ENCODE data around the gene DDX27.

The DDX27 gene

DNA sequence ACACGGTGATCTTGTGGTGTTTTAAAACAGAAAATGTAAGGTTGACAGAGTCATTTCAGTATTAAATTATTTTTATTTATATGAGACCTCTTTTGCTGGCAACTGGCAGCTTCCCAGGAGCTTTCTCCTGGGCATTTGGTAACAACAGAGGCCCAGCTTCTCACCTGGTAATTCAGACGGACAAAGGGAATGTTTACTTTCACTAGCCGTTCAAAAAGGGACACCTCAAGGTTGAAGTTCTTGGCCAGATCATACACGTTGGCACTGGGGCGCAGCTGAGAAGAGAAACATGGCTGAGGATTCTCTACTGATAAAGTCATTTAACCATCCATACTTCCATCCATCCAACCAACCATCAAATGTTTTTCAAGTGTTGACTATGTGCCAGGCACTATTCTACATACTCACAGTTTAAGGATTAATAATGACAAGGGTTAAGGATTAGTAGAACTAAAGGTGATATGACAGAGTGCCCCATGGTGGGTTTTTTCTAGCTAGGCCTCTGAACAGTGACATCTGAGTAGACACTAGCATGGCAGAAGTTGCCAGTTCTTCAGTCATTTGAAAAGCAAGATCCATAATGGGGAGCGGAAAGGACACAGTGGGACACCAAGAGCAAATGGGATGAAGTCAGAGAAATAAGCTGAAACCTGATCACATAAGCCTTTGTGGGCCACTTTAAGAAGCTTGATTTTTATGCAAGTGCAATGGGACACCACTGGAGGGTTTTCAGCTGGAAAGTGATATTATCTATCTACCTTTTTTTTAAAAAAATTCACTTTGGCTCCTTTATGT, 33.5 kb downstream of the DDX27 start:
- DNase-seq: no peak

DNA sequence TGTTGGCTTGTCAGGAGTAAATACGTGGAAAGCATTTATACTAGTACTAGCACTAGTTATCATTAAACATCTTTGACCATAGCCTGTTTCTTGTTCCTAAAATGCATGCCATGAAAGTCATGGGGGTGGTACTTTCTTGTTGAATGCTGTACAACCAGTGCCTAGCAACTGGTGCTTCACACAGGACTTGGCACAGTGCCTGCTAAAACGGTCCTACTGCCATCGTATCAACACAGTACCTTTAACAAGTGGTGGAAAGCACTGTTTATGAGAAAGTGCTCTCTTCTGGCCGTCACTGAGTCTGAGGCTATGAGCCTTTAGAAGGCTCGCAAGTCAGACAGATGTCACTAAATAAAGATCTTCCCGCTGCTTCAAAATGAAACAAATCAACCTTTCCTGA, 37.0 kb downstream of the DDX27 start:
- DNase-seq: no peak

DNA sequence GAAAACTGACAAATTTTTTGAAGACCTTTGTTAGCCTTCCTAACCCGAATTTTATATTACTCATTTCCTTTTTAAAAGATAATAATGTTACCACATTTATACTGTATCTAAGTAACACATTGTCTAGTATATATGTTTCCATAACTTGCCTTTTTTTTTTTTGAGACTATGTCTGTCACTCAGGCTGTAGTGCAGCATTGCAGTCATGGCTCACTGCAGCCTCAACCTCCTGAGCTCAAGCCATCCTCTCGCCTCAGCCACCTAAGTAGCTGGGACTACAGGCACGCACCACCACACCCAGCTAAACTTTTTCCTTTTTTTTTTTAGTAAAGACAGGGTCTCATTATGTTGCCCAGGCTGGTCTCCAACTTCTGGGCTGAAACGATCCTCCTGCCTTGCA, 40.1 kb downstream of the DDX27 start:
- DNase-seq: no peak

DNA sequence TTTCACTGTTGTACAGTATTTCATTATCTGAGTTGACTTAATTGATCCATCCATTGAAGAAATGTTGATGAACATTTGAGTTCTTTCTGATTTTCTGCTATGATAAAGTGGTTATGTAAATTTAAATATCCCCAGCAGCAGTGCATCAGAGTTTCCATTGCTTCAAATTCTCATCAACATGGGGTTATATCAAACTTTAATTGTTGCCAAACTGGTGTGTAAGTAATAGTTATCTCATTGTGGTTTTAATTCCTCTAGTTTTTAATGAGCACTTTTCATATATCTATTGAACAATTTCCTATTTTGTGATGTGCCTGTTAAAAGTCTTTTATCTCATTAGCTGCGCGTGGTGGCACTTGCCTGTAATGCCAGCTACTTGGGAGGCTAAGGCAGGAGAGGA, 40.6 kb downstream of the DDX27 start:
- no peak for DNase-seq

DNA sequence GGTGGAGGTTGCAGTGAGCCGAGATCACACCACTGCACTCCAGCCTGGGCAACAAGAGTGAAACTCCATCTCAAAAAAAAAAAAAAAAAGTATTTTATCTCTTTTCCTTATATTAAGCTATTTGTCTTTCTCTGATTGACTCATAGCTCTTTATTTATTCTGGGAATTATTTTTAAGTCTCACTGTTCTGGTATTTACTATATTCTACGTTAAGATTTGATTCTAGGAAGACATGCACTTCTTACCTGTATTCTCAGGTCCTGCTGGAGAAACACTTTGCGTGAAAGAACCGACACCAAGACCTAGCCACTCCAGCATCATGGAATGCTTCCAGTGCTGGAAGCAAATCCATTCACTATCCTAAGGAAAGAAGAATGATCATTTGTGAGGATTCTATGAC, 41.0 kb downstream of the DDX27 start:
- no peak for DNase-seq

DNA sequence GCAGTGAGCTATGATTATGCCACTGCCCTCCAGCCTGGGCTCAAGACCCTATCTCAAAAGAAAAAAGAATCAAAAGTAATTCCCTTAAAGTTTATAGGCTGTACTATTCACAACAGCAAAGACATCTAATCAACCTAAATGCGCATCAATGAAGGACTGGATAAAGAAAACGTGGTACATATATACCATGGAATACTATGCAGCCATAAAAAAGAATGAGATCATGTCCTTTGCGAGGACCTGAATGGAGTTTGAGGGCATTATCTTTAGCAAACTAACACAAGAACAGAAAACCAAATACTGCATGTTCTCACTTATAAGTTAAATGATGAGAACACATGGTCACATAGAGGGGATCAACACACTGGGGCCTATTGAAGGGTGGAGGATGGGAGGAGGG, 42.0 kb downstream of the DDX27 start:
- DNase-seq: no peak

DNA sequence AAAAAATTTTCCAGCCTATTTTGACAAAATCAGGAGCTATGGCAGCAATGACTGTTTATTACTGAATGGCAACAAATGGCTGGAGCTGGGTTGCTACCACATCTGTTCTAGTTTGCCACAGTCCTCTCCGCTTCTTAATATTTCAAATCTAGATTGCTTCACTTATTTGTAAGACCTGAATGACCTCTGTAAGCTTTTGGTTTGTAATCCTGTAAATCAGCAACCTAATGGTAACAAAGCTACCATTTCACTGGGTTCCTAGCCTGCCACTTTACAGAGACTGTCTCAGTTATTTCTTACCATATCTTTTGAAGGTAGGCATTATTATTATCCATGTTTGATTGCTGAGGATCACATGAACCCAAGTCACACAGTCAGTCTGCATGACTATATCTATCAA, 43.2 kb downstream of the DDX27 start:
- DNase-seq: no peak

DNA sequence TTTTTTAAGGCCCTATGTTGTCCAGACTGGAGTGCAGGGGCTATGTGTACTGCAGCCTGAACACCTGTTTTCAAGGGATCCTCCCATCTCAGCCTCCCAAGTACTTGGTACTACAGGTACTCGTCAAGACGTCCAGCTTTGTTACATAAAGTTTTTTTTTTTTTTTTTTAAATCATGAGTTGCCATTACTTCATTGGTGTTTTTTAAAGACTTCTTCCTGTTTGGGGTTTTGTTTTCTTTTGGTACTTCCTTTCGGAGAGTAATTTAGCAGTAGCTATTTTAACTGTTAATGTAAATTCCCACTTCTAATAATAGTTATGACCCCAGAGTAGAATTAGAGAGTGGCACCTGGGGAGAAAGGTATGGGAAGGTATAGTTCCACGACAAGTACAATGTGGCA, 48.1 kb downstream of the DDX27 start:
- no peak for DNase-seq

DNA sequence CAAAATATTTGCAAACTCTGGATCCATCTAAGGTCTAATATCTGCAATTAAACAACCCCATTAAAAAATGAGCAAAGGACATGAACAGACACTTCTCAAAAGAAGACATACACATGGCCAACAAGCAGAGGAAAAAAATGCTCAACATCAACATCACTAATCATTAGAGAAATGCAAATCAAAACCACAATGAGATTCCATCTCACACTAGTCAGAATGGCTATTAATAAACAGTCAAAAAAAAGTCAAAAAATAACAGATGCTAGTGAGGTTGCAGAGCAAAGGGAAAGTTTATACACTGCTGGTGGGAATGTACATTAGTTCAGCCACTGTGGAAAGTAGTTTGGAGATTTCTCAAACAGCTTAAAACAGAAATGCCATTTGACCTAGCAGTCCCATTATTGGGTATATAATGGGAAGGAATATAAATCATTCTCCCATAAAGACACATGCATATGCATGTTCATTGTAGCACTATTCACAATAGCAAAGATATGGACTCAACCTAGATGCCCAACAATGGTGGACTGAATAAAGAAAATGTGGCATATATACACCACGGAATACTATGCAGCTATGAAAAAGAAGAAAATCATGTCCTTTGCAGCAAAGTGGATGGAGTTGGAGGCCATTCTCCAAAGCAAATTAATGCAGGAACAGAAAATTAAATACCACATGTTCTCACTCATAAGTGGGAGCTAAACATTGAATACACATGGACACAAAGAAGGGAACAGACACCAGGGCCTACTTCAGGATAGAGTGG, 49.6 kb downstream of the DDX27 start:
- no peak for DNase-seq

DNA sequence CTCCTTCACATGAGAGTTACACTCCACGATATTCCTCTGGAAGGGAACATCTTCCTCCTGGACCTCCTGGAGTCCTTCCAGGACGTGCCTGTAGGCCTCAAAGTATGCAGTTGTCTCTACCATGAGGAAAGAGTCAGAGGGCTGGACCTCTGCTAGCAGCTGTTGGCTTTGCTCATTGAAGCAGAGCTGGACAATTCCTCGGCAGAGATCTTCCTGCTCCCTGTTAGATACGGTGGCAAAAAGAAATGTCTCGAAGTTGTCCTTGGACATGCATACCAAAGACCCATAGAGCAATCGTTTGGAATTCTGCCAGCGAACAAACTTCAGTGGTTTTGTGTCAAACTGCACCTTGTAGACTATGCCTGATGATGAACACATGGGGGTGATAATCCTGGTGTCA, 51.0 kb downstream of the DDX27 start:
- no peak for DNase-seq

DNA sequence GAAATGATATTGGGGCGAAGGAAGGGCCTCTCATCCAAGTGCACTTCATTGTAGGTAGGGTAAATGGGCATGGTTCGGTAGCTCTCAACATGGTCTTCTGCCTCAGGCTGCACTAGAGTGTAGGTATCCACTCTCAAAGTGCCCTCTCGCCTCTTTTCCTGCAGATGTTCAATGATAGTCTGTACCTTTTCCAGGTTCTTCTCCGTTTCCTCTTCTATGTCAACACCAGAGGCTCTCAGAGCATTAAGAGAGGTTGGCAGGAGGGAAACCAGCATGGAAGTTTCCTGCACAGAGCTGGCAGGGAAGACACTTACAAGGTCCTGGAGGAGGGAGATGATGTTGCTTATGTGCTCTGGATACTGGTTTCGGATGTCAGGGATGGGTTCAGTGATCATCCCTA, 51.5 kb downstream of the DDX27 start:
- DNase-seq: no peak

DNA sequence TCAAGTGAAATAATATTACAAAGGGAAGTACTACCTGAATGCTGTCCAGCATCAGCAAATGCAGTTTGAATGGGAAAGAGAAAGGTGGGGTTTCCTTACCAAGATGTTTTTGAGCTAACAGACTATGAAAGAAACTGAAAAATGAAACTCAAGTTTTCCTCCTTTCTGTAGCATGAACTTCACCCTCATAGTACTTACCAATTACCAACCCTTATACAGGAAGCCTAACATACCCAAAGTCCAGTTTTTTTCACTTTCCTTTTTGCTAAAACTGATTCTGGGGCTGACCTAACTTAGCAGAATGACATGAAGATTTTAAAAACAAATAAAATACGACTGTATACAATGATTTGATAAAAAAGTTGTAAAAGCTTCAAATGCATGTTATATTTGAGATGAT, 53.4 kb downstream of the DDX27 start:
- no peak for DNase-seq

DNA sequence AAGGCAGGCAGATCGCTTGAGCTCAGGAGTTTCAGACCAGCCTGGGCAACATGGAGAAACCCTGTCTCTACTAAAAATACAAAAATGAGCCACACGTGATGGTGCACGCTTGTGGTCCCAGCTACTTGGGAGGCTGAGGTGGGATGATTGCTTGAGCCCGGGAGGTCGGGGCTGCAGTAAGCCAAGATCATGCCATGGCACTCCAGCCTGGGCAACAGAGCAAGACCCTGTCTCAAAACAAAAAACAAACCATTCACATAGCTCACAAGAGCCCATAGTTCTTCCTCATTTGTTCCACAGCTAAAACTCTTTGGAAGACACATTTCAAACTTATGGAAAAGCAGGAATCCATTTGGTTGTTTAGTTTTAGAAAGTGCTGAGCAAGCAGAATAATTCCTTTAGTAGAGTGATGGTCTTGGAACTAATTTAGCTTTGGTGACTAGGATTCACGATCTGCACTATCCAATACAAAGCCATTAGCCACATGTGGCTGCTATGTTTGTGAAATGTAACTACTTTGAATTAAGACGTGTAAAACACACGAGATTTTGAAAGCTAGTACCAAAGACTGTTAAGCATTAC, 54.6 kb downstream of the DDX27 start:
- DNase-seq: no peak

DNA sequence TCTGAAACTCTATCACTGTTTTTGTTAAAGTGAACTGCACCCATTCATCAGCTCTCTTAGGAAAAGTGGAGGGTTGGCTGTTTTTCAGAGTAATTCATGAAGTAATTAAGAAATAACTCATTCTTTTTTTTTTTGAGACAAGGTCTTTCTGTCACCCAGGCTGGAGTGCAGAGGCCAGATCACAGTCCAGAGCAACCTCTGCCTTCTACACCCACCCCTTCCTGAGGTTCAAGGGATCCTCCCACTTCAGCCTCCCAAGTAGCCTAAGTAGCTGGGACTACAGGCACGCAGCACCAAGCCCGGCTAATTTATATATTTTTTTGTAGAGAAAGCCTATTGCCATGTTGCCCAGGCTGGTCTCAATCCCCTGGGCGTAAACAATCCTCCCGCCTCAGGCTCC, 56.0 kb downstream of the DDX27 start:
- no peak for DNase-seq

DNA sequence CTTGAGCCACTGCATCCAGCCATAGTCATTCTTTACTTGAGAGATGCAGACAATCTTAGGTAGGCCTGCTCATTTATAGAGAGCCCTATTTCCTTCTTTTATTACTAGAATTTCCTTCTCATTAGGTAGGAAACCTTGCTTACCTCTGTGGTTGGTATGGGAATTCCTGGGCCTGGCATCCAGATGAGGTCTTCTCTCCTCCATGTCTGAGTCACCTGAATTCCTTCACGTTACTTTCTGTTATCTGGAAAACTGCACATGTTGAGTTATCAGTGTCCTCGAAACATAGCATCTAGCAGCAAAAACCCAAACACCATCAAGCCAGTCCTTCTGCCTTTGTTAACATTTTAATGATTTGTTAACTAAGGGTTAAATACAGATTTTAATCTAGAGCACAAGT, 56.4 kb downstream of the DDX27 start:
- DNase-seq: no peak

DNA sequence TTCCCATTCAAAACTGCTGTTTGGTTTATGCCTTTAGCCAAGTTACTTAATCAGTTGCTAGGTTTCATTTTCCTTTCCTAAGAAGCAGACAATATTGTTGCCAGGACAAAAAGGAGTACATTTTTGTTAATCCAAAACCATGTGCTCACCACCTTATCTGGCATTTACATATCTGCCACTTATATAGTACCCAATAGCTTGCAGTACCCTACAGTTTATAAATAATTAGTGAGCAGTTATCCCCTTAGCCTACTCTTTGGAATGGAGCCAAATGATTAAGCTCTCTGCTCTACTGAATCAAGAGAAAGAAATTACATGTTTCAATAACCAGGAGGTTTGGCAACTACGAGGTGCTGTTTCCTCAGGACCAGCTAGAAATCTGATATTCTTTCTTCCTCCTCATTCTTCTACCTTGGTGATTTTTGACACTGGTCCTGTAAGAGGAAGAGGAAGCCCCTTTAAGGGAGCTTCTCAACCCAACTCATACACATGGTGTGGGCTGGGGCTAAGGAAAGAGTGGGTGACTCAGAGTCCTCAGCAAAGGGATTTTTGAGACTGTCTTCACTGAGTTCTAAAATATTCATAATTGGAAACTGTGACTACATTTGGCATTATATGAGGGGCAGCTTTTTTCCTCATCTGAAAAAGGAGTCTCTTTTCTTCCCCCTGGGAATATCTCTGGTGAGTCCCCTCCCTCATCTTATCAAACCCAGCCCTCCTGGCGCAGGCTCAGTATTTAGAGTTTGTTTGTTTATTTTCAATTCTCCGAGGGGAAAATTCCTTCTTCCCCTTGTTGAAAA, 57.1 kb downstream of the DDX27 start:
- peak; percentile 48 to 66 for DNase-seq

DNA sequence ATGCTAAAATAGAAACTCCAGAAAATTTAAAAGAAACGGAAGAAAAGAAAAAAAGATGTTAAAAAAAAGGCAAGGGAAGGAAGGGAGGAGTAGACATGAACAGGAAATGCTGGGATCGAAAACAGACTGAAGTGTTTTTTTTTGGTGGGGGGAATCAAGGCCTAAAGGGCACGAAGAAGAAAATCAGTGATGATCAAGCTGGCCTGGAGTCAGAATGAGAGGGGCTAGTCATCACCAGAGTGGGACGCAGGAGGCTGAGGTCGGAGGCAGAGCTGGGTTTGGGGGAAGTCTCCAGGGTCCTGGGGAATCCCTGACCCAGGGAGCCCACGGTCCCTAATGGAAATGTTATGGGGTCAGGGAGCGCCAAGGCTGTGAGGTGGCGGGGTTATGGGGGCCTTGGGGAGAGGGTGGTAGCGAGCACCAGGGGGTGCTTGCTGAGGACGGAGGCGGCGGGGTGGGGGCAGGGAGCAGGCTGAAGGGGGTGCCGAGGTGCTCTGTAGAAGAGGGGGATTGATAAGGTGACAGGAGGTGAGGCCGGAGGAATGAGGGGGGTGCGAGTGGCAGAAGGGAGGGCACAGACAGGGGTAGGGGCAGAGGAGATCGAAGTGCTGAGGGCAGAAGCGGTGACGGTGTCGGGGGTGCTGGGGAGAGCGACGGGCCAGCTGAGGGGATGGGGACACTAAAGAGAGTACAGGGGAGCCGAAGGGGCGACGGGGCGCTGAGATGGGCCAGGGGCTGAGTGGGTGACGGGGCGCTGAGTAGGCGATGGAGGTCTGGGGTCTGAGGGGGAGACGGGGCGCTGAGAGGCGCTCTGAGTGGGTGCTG, 58.0 kb downstream of the DDX27 start:
- peak; percentile 69 to 79 for DNase-seq

DNA sequence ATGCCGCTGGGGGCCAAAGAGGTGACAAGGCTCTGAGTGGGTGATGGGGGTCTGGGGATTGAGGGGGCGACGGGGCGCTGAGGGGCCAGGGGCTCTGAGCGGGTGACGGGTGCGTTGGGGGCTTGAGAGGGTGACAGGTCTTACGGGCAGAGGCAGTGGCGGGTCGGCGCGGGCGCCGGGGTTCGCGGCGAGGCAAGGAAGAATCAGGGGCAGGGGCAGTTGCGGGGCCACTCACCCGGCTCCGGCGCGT, 58.5 kb downstream of the DDX27 start:
- DNase-seq: no peak

DNA sequence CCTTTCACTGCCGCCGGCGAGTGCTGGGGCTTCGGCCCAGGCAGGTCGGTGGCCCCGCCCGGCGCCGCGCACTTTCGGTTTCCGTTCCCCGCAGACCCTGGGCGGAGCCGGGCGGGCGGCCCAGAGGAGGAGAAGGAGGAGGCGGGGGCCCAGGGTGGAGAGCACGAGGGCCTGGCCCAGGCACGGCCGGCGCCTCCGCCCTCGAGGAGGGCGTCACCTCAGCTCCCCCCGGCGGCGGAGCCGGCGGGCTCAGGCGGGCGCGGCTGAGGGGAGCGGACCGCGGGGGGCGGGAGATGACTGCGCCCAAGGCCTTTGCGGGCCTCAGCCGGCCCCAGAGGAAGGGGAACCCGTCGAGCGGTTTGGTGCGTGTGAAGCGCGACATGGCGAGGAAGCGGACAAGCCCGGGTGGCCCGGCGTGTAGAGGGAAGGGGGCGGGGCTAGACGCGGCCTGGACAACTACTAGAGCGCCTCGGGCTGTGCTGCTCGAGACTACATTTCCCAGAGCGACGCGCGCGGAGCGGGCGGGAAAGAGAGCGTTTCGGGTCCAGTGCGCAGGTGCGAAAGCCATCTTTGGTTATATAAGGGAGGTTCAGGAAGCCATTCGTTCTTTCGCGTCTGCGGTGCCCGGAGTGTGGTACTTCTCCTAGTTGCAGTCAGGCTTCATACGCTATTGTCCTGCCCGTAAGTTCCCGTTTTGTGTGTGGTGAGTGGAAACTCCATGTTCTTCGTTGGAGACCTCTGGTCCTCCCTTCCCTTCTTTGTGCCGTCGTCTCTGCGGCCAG, 59.0 kb downstream of the DDX27 start, which contains the start of gene ZNFX1:
TSS of gene ZNFX1 (minus strand) at position 22 of the 782 bp plus-strand sequence. CDS start 2,218 bp downstream, outside the sequence.
- DNase-seq: peak; percentile 99

DNA sequence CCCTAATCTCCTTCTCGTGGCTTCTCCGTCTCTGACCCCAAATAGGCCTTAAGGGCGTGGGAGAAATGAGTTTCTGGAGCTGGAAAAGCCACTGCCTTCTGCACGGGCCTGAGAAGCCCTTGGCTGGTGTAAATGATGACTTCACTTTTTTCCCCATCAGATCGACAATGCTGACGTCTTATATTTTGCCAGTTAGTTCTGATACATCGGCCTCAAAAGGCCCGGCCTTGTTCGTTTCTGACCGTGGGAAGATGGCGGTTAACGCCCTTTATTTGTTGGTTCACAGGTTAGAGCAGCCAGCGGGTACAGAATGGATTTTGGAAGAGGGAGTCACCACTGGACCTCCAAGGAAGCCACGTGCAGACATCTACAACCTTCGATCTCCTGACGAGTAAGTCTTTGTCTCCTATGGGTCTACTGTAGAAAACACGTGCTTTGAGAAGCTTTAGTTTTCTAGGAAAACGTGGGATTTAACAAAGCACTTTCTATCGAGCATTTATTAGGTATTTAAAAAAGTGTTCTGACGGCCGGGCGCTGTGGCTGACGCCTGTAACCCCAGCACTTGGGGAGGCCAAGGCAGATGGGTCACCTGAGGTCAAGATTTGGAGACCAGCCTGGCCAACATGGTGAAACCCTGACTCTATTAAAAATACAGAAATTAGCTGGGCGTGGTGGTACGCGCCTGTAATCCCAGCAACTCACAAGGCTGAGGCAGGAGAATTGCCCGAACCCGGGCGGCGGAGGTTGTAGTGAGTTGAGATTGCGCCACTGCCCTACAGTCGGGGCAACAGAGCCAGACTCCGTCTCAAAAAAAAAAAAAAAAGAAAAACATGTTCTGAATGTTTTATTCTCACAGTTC, 59.8 kb downstream of the DDX27 start:
- DNase-seq: peak; percentile 50 to 59
